H1 (cell line): ENCODE results near the gene KRTAP3-2. TPM values are rescaled to one million over a fixed set of nuclear protein-coding genes. Genes with fewer than 3 reads are reported as not detected.

Experiments
- SRF ChIP-seq: IDR thresholded peaks from 2 replicates; pipeline ENCODE4 v1.6.1; 2011; ENCODE audit warnings: mild to moderate bottlenecking, low read depth, low read length, moderate library complexity
- TBP ChIP-seq: IDR thresholded peaks from 2 replicates; pipeline ENCODE4 v1.6.1; 2011; ENCODE audit warnings: low read depth, low read length, improper control_type of control experiment
- polyA plus RNA-seq, 7 experiments: library from polyadenylated mRNA; depleted of rRNA in 3 of 7; stranded (reverse) in 5 of 7; unstranded in 2 of 7; fragments of >200 nt in 5 of 7; fragments of 200-250 nt in 2 of 7; gene quantifications; 1 replicate in 5 of 7; 2 replicates in 1 of 7; 4 replicates in 1 of 7; pipeline versions ENCODE4 v1.2.1 to v1.2.3, GENCODE V29; 2011 to 2013; ENCODE audit warnings: missing spikeins in 2 of 7, mixed read lengths in 2 of 7
- total RNA-seq: library from RNA; stranded (reverse); fragmentation: NEBNext Ultra II Directional; extraction: Animal tissue kit (Norgen Biotek cat#: 25700); gene quantifications from 2 replicates; pipeline ENCODE4 v1.2.1, GENCODE V29; 2021

The KRTAP3-2 gene
- total and polyA plus RNA-seq, 2 of the 8 experiments (the other 6 are each of a cell fraction or from before 2014, with no cell fraction given), result not detected

DNA sequence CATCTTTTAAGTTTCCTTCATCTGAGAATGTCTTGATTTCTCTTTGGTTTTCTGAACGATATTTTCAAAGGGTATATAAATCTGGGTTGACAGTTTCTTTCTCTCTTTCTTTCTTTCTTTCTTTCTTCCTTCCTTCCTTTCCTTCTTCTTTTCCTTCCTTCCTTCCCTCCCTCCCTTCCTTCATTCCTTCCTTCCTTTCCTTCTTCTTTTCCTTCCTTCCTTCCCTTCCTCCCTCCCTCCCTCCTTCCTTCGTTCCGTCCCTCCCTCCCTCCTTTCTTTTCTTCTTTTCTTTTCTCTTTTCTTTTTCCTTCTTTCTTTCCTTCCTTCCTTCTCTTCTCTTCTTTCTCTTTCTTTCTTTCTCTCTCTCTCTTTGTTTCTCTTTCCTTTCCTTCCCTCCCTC lies 25.3 kb downstream of the KRTAP3-2 start (continued):
- TF ChIP-seq TBP, result no peak
- TF ChIP-seq SRF, result no peak
